GM21723 (cell line): ENCODE measurements around the gene HTT.

Experiments
- ATAC-seq: cut with Tn5 transposase; IDR thresholded peaks from one replicate; pipeline ENCODE4 v1.9.1; 2021; ENCODE audit warnings: mild to moderate bottlenecking, moderate library complexity; ENCODE audit not compliant: unreplicated experiment

HTT gene

DNA sequence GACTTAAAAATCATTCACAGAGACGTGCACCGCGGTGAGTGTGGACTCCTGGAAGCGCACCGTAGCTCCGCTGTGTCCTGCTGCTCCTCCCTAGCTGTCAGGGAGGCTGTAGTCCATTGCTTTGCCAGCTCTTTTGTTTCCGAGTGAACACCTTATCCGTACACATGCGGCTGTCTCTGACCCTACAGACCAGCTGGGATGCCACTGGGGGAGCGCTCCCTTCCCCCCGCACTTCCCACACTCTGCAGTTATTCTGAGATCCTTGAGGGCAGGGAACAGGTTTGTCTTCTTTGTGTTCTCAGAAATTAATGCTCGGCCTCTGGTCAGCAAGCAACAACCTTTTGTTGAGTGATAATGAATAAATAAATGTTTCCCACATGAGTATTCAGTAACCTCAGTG lies 140.8 kb downstream of the HTT start:
- ATAC-seq = no peak

- ATAC-seq = no peak
Observed at GRCh38 chr4:3215733-3216132, 141.3 kb downstream of the HTT start.

DNA sequence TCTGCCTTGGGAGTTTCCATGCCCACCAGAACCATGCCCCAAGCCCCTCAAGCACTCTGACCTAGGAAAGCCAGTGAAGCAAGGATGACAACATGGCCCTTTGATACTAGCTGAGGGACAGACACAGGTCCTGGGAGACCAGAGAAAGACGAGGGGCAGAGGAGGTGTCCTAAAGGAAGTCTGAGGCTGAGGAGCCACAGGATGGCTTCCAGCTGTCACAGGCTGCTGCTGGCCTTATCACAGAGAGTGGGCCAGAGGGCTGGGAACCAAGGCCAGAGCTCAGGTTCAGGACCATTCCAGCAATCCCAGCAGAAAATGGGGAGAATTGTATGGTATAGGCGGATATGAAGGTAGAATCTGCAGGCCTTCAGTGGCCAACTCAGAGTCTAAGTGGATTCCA lies 142.8 kb downstream of the HTT start:
- ATAC-seq = no peak

- ATAC-seq = no peak
Observed at GRCh38 chr4:3217771-3218170, 143.3 kb downstream of the HTT start.

GRCh38 chr4:3218824-3219760 lies 144.6 kb downstream of the HTT start:
- no peak for ATAC-seq

GRCh38 chr4:3219761-3220475 lies 145.4 kb downstream of the HTT start:
- ATAC-seq = no peak

DNA sequence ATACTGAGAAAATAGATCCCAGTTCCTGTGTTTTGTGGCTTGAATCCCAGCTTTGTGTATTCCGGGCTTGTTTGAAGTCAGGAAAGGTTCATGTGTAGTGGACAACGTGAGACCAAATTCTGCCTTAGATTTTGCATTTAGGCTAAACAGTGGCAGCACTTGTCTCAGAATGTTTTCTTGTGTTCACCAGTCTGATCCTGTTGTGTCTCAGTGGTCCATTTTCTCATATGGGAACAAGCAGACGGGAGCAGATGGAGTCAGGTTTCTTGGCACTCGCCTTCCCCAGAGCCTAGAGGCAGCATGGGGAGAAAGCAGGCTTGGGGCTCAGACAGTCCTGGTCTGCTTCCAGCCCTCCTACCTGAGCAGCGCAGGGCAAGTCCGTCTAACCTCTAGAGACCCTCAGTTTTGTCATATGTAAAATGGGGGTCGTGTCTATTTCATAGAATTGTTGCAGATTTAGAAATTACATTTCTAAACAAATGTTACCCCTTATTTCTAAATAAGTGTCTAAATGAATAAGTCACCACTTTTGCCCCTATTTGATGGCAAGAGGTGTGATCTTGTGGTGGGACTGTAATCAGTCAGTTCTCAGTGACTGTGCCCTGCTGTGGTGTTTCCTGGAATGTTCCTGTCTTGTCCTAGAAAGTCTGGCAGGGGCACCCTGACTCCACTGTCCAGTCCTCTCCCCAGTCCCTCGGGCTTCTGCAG lies 146.1 kb downstream of the HTT start:
- ATAC-seq = no peak

GRCh38 chr4:3221184-3221494 lies 146.7 kb downstream of the HTT start:
- no peak for ATAC-seq

- ATAC-seq = no peak
Observed at GRCh38 chr4:3221996-3222395, 147.5 kb downstream of the HTT start.

GRCh38 chr4:3223346-3223745 lies 148.9 kb downstream of the HTT start:
- no peak for ATAC-seq

DNA sequence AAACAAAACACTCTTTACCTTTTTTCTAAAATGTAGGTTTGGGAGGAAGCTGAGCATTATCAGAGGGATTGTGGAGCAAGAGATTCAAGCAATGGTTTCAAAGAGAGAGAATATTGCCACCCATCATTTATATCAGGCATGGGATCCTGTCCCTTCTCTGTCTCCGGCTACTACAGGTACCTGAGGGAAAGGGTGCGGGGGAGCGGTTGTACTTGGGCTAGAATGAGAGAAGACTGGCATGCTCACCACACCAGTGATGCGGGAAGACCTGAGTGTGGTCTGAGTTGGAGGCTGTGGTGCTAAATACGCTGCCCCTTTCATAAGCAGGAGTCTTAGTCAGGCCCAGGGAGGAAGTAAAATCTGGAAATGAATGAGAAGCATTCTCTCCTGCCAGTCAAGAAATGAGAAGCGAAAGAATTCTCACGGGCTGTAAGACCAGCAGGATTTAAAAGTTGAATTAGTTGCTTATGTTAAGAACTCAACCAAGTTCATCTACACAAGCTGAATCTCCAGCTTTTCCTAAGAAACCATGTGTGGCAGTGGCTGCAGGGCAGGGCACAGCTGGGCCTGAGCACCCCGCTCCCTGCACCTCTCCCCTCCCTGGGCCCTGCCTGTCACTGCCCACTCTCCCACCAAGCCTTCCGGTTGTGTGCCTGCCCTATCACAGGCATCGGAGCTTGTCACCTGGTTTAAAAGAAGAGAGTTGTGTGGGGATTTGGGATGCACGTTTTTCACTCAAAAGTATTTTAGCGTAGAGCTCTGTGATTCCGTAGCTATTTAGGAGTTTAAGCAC lies 149.7 kb downstream of the HTT start:
- ATAC-seq = no peak

- no peak for ATAC-seq
Observed at GRCh38 chr4:3225071-3225850, 150.8 kb downstream of the HTT start.

GRCh38 chr4:3225936-3226335 lies 151.5 kb downstream of the HTT start:
- no peak for ATAC-seq

- no peak for ATAC-seq
Observed at GRCh38 chr4:3226467-3226866, 152.0 kb downstream of the HTT start.

GRCh38 chr4:3226944-3227343 lies 152.5 kb downstream of the HTT start:
- no peak for ATAC-seq

DNA sequence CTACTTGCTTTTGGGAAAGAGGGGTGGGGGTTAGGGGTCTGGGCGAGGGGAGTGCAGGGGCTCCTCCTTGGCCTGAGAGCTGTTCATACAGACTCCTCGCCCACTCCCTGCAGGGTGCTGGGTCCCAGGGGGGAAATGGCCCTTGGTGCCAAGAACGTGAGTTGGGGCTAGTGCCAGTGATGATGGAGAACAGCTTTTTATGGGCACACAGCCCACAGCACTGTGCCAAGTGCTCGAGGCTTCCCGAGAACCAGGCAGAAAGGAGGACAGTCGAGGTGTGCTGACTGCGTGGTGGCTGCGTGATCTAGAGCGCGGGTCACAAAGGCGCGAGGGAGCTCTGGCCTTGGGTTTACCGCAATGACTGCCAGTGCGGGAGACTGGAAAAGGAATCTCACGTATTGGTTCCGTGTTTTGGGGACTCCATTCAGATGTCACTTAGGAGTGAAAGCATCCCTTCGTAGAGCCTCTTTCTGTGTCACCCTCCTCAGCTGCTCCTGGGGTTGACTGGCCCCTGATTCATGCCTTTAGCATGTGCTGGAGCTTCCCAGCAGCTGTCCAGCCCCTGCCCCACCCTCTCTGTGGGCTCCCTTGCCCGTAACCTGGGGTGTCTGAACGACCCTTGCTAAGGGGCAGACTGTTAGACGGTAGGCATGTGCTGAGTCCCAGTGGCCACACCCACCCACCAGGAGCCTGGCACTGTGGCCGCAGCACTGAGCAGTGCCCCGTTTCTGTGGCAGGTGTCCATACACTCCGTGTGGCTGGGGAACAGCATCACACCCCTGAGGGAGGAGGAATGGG lies 153.6 kb downstream of the HTT start:
- no peak for ATAC-seq

DNA sequence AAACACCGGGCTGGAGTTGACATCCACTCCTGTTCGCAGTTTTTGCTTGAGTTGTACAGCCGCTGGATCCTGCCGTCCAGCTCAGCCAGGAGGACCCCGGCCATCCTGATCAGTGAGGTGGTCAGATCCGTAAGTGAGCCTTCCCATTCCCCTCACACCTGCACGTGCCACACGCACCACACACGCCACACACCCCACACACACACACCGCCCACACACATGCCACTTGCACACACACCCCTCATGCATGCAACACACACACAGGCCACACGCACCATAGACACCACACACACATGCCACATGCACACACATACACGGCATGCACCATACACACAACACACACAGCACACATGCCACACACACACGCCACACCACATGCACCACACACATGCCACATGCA lies 154.4 kb downstream of the HTT start:
- no peak for ATAC-seq

GRCh38 chr4:3229328-3229727 lies 154.8 kb downstream of the HTT start:
- no peak for ATAC-seq

DNA sequence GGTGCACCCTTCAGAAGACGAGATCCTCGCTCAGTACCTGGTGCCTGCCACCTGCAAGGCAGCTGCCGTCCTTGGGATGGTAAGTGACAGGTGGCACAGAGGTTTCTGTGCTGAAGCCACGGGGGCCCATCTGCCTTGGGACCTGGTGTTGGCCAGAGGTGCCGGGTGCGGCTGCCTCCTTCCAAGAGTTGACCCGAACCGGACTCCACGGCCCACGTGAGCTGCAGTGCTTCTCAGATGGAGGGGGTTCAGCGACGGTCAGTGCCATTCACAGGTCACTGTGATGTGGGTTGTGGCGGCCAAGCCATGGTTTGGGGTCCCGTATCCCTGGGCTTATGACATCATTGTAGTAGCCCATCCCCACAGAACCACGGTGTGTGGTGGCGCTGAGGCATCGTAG lies 155.5 kb downstream of the HTT start:
- ATAC-seq = no peak
